Liver (tissue), 9 donors: ENCODE measurements around the gene WWOX. TPM values are rescaled to one million over a fixed set of nuclear protein-coding genes. Genes with fewer than 3 reads are reported as not detected.

ENCODE experiments used
- DNase-seq: peaks from one replicate; pipeline ENCODE4 v3.0.0-alpha.2; 2017; ENCODE audit warnings: low spot score
- H3K27ac ChIP-seq, 2 donors: one replicate each; pipeline ENCODE4 v1.7.0; 2013; ENCODE audit warnings: inconsistent platforms in 2 of 2, low read length in 2 of 2, control low read depth in 1 of 2, low read depth in 1 of 2, mild to moderate bottlenecking in 1 of 2
- H3K27me3 ChIP-seq, 4 donors: one replicate each; pipeline versions ENCODE4 v1.6.1 to v1.7.0; 2013; ENCODE audit warnings: low read length in 3 of 4, inconsistent platforms in 1 of 4, mild to moderate bottlenecking in 1 of 4, moderate library complexity in 1 of 4; ENCODE audit not compliant: control insufficient read depth in 4 of 4, insufficient read depth in 4 of 4
- H3K36me3 ChIP-seq, 4 donors: one replicate each; pipeline versions ENCODE4 v1.6.1 to v1.7.0; 2013; ENCODE audit warnings: low read length in 3 of 4, mild to moderate bottlenecking in 3 of 4, low read depth in 1 of 4, moderate library complexity in 1 of 4; ENCODE audit not compliant: control insufficient read depth in 4 of 4, insufficient read depth in 3 of 4
- H3K4me1 ChIP-seq, 4 donors: one replicate each; pipeline versions ENCODE4 v1.6.1 to v1.7.0; 2013; ENCODE audit warnings: low read length in 3 of 4, mild to moderate bottlenecking in 3 of 4, moderate library complexity in 1 of 4; ENCODE audit not compliant: control insufficient read depth in 4 of 4, insufficient read depth in 4 of 4
- H3K4me3 ChIP-seq, 3 donors: one replicate each; pipeline versions ENCODE4 v1.6.1 to v1.7.0; 2013; ENCODE audit warnings: low read length in 3 of 3, control low read depth in 1 of 3, low read depth in 1 of 3, mild to moderate bottlenecking in 1 of 3
- H3K9ac ChIP-seq, 2 donors: one replicate each; pipeline ENCODE4 v1.7.0; 2013; ENCODE audit warnings: low read length in 2 of 2, mild to moderate bottlenecking in 2 of 2, moderate library complexity in 2 of 2, control low read depth in 1 of 2, low read depth in 1 of 2
- H3K9me3 ChIP-seq, 4 donors: one replicate each; pipeline versions ENCODE4 v1.6.1 to v1.7.0; 2013; ENCODE audit warnings: low read length in 3 of 4; ENCODE audit not compliant: control insufficient read depth in 4 of 4
- EGR1 ChIP-seq, 2 donors: IDR thresholded peaks; 2 replicates each; pipeline ENCODE4 v1.6.1; 2016 to 2018; ENCODE audit warnings: antibody characterized with exemption in 2 of 2, low read depth in 2 of 2
- FOXA1 ChIP-seq: IDR thresholded peaks from 2 replicates; pipeline ENCODE4 v1.6.1; 2016; ENCODE audit warnings: antibody characterized with exemption
- HNF4A ChIP-seq, 2 donors: conservative IDR thresholded peaks; 2 replicates each; pipeline ENCODE4 v1.6.1; 2016; ENCODE audit warnings: antibody characterized with exemption in 2 of 2, mild to moderate bottlenecking in 2 of 2
- JUND ChIP-seq, 2 donors: IDR thresholded peaks; 2 replicates each; pipeline ENCODE4 v1.6.1; 2016; ENCODE audit warnings: antibody characterized with exemption in 2 of 2
- NR2F2 ChIP-seq: IDR thresholded peaks from 2 replicates; pipeline ENCODE4 v1.6.1; 2016; ENCODE audit warnings: antibody characterized with exemption
- RAD21 ChIP-seq, 2 donors: IDR thresholded peaks; 2 replicates each; pipeline ENCODE4 v1.6.1; 2016; ENCODE audit warnings: antibody characterized with exemption in 2 of 2, mild to moderate bottlenecking in 2 of 2
- RXRA ChIP-seq, 2 donors: IDR thresholded peaks; 2 replicates each; pipeline ENCODE4 v1.6.1; 2017 to 2018; ENCODE audit warnings: antibody characterized with exemption in 2 of 2, mild to moderate bottlenecking in 1 of 2
- TAF1 ChIP-seq: conservative IDR thresholded peaks from 2 replicates; pipeline ENCODE4 v1.6.1; 2016; ENCODE audit warnings: antibody characterized with exemption, mild to moderate bottlenecking
- WGBS: extraction: QIAGEN DNeasy Blood & Tissue Kit; methylation state at CpG from one replicate; pipeline ENCODE4 v1.1.7; 2013; 5-methylcytosine and 5-hydroxymethylcytosine counted together
- polyA plus RNA-seq, 2 donors: library from polyadenylated mRNA; stranded (reverse) in 1 of 2; unstranded in 1 of 2; fragments of 200-250 nt in 1 of 2; fragments of >200 nt in 1 of 2; fragmentation: Nextera tagmentation in 1 of 2; extraction: Ambion mirVana in 1 of 2; gene quantifications; one replicate each; pipeline versions ENCODE4 v1.2.1 to v1.2.3, GENCODE V29; 2013 to 2015
- total RNA-seq, 2 donors: library from RNA; depleted of rRNA; stranded (reverse); fragments of >200 nt; gene quantifications; one replicate each; pipeline ENCODE4 v1.2.3, GENCODE V29; 2014
- TF ChIP-seq, protein P1 (sequence below): IDR thresholded peaks from 2 replicates; pipeline ENCODE4 v1.6.1; 2016; ENCODE audit warnings: antibody characterized with exemption
- TF ChIP-seq, protein P2 (sequence below): IDR thresholded peaks from 2 replicates; pipeline ENCODE4 v1.6.1; 2016; ENCODE audit warnings: antibody characterized with exemption
- TF ChIP-seq, protein P3 (sequence below): fragments of 150-350 bp; IDR thresholded peaks from 2 replicates; pipeline ENCODE4 v1.5.1; 2017; ENCODE audit warnings: improper control_type of control experiment, low read depth, low read length; ENCODE audit not compliant: missing input control
- TF ChIP-seq, protein P4 (sequence below): IDR thresholded peaks from 2 replicates; pipeline ENCODE4 v1.6.1; 2016; ENCODE audit warnings: antibody characterized with exemption
- donor health status: healthy.
- donor health status: healthy.
- donor health status: healthy.
- donor health status: healthy.
- donor health status: healthy.

WWOX gene
- total and polyA plus RNA-seq, 4 donors = 9.8 to 46.0 (median 15.3) TPM

DNA sequence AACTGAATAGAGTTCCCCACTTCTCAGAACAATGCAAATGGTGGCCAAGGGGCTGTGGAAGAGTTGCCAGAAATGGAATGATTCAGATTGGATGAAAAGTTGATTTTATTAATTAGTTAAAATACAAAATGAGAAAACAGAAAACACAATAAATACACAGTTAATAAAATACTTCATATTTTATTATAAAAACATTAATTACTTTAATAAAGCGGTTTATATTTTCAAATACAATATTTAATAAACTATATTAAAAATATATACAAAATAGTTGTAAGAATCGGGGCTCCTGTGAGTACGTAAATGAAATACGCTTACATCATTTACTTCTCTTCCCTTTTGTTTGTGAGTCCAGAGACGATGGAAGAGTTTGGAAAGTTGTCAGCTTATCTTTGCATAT is 507.6 kb downstream of the WWOX start:
- WGBS = 89% methylated on average over 5 of the region's 5 CpGs

DNA sequence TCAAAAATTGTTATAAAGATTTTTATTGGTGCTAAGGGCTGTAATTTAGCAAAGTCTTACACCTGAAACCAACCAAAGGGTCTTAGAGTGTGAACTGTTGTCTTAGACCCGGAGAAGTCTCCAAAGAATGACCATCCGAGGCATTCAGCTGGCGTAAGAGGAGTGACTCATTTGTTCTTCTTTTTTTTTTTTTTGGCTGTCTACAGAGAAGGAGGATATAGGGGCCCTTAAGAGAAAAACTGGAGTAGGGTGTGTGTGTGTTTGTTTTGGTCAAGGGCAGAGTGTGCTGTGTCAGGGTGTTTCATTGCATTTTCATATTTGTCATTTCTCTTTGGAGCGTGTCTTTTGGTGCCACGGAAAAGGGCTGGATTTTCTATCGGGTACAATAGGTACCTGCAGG is 508.0 kb downstream of the WWOX start:
- Histone ChIP-seq H3K27ac (no peak overlapping the region), H3K9ac (no peak overlapping the region), H3K27me3 (no peaks in the 10 kb centered on the region), H3K4me3 (no peak overlapping the region), H3K36me3 (no peaks in the 10 kb centered on the region), H3K4me1 (peaks cover 0 to 8% (median 3%) of the 10 kb centered on the region in 4 donors), H3K9me3 (no peaks in the 10 kb centered on the region)
- no peak for DNase-seq
- WGBS = 71% methylated on average over 6 of the region's 6 CpGs
- TF ChIP-seq EGR1 (IDR thresholded peaks at IDR 0.05; ENCODE audit: low read depth in 2 of 2) = no peak

More for the DNA sequence above, 507.6 kb downstream of the WWOX start:
- Histone ChIP-seq H3K4me1 (peaks cover 0 to 8% (median 3%) of the 10 kb centered on the region in 4 donors), H3K9me3 (no peaks in the 10 kb centered on the region), H3K36me3 (no peaks in the 10 kb centered on the region), H3K9ac (no peak overlapping the region), H3K27me3 (no peaks in the 10 kb centered on the region), H3K27ac (no peak overlapping the region), H3K4me3 (no peak overlapping the region)
- TF ChIP-seq, protein P1, sequence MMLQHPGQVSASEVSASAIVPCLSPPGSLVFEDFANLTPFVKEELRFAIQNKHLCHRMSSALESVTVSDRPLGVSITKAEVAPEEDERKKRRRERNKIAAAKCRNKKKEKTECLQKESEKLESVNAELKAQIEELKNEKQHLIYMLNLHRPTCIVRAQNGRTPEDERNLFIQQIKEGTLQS = no peak
- no peak for TF ChIP-seq NR2F2
- no peak for TF ChIP-seq RAD21 (IDR thresholded peaks at IDR 0.05)
- TF ChIP-seq, protein P2, sequence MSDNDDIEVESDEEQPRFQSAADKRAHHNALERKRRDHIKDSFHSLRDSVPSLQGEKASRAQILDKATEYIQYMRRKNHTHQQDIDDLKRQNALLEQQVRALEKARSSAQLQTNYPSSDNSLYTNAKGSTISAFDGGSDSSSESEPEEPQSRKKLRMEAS = no peak
- TF ChIP-seq TAF1 = no peak
- TF ChIP-seq, protein P3, sequence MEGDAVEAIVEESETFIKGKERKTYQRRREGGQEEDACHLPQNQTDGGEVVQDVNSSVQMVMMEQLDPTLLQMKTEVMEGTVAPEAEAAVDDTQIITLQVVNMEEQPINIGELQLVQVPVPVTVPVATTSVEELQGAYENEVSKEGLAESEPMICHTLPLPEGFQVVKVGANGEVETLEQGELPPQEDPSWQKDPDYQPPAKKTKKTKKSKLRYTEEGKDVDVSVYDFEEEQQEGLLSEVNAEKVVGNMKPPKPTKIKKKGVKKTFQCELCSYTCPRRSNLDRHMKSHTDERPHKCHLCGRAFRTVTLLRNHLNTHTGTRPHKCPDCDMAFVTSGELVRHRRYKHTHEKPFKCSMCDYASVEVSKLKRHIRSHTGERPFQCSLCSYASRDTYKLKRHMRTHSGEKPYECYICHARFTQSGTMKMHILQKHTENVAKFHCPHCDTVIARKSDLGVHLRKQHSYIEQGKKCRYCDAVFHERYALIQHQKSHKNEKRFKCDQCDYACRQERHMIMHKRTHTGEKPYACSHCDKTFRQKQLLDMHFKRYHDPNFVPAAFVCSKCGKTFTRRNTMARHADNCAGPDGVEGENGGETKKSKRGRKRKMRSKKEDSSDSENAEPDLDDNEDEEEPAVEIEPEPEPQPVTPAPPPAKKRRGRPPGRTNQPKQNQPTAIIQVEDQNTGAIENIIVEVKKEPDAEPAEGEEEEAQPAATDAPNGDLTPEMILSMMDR = no peak
- no peak for TF ChIP-seq FOXA1
- no peak for TF ChIP-seq RXRA (IDR thresholded peaks at IDR 0.05)
- no peak for DNase-seq

DNA sequence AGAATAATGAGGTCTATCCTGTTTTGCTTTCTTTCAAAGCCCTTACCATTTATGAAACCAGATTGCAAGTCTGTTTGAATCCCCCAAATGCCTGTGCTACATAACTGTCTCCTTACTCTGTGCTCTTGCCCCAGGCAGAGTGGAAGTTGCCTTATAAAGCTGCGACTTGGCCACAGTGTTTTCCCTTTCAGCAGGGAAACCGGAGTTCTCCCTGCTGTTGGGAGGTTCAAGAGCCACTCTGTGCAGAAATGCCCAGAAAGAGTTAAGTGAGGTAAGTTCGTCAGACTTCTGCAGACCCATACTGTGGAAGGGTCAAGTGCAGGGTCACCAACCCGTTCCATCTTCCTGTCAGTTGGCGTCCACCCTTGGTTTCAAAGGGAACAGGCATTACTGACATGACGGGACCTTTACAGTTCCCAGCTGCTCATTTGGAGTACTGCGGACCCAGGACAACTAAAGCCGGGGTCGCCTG is 508.9 kb downstream of the WWOX start:
- H3K36me3 ChIP-seq = no peaks in the 10 kb centered on the region
- no peaks in the 10 kb centered on the region for H3K27me3 ChIP-seq
- H3K27ac ChIP-seq = no peak overlapping the region
- H3K4me1 ChIP-seq = peaks cover 0 to 8% (median 3%) of the 10 kb centered on the region in 4 donors
- 75% methylated on average over 9 of the region's 9 CpGs for WGBS
- TF ChIP-seq FOXA1 (no peak), NR2F2 (peak; percentile 49), RAD21 (IDR thresholded peaks at IDR 0.05) (no peak)
- H3K9ac ChIP-seq = no peak overlapping the region
- H3K4me3 ChIP-seq = peak overlapping the region in 1 of 3 donors; percentile 3
- DNase-seq = no peak
- no peaks in the 10 kb centered on the region for H3K9me3 ChIP-seq

DNA sequence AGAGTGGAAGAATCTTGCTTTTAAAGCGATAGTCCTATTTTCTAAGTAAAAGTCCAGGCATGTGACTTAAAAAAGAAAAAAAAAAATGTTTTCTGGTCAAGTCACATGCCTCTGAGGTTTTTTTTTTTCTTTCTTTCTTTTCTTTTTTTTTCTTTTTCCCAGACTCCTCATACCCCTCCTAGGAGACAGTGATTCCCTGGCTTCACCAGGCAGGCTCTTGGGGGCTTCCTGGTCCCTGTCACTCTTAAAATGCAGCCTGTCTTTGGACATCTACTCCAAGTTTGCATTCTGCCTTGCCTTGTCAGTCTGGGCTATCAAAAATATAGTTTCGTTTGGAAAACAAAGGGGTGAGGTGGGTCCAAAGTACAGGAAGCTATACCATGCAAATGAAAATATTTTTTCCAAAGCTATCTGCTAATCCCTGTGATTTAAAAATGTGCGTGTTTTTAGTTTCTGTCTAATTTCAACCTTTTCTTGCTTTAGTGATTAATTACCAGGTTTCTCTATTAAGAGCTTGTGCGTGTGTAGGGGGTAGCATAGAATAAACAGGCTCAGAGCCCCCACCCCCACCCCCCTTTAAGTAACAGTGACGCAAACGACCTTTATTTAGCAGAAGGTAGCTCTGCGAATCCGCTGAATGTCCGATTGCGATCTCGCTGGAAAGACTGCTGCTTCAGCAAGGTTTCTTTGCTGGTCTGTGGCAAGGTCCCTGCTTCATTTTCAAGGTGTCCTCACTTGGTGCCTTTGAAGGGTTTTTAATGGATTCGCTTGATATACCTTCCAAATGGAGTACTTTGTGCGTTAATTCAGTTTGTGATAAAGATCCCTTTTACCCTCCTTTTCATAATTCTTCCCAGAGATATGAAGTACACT is 510.2 kb downstream of the WWOX start:
- TF ChIP-seq JUND (IDR thresholded peaks at IDR 0.05) (no peak), HNF4A (conservative IDR thresholded peaks at IDR 0.05) (peak; percentile 26 to 39), EGR1 (IDR thresholded peaks at IDR 0.05; ENCODE audit: low read depth in 2 of 2) (no peak), RAD21 (IDR thresholded peaks at IDR 0.05) (no peak)
- TF ChIP-seq, protein P3 = no peak
- TF ChIP-seq, protein P4, sequence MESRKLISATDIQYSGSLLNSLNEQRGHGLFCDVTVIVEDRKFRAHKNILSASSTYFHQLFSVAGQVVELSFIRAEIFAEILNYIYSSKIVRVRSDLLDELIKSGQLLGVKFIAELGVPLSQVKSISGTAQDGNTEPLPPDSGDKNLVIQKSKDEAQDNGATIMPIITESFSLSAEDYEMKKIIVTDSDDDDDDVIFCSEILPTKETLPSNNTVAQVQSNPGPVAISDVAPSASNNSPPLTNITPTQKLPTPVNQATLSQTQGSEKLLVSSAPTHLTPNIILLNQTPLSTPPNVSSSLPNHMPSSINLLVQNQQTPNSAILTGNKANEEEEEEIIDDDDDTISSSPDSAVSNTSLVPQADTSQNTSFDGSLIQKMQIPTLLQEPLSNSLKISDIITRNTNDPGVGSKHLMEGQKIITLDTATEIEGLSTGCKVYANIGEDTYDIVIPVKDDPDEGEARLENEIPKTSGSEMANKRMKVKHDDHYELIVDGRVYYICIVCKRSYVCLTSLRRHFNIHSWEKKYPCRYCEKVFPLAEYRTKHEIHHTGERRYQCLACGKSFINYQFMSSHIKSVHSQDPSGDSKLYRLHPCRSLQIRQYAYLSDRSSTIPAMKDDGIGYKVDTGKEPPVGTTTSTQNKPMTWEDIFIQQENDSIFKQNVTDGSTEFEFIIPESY = no peak
- TF ChIP-seq, protein P2 = no peak
- Histone ChIP-seq H3K9me3 (no peaks in the 10 kb centered on the region), H3K9ac (peak overlapping the region; percentile 58 to 64), H3K27me3 (no peaks in the 10 kb centered on the region), H3K36me3 (no peaks in the 10 kb centered on the region), H3K27ac (no peak overlapping the region), H3K4me3 (peak overlapping the region; percentile 11 to 53 (median 43)), H3K4me1 (peaks cover 0 to 8% (median 3%) of the 10 kb centered on the region in 4 donors)
- no peak for DNase-seq
- WGBS = 31% methylated on average over 13 of the region's 13 CpGs
